Dendritic cell treated with granulocyte-macrophage colony-stimulating factor and Interleukin-4, amounts not matched to agents 40 ng/mL and 50 ng/mL, for 4 days (primary cell): ENCODE results near the gene SYCE3.

Source experiments
- H3K27ac Mint-ChIP-seq: one replicate; pipeline ENCODE4 v1.8.0; 2022; ENCODE audit warnings: mild to moderate bottlenecking, mixed read lengths
- H3K27me3 Mint-ChIP-seq: one replicate; pipeline ENCODE4 v1.8.0; 2022; ENCODE audit warnings: mild to moderate bottlenecking, mixed read lengths
- H3K36me3 Mint-ChIP-seq: one replicate; pipeline ENCODE4 v1.8.0; 2022; ENCODE audit warnings: low read depth, mixed read lengths
- H3K4me1 Mint-ChIP-seq: one replicate; pipeline ENCODE4 v1.8.0; 2022; ENCODE audit warnings: low read depth, mixed read lengths
- H3K4me3 Mint-ChIP-seq: one replicate; pipeline ENCODE4 v1.8.0; 2022; ENCODE audit warnings: mild to moderate bottlenecking, moderate library complexity, mixed read lengths
- H3K9me3 Mint-ChIP-seq: one replicate; pipeline ENCODE4 v1.8.0; 2022; ENCODE audit warnings: mixed read lengths
- intact Hi-C: fragments of 100-400 bp; cut with micrococcal nuclease; formaldehyde crosslinking; loops from one replicate; pipeline ENCODE4 v1.15.0; 2022

The SYCE3 gene

GRCh38 chr22:50576070-50576469 is 13.4 kb upstream of the SYCE3 start:
- intact Hi-C loops: loop anchor here (2.0 kb wide), 1 partner anchor 45 kb away; no protein-coding TSS in a partner anchor
- H3K27ac Mint-ChIP-seq: no peak overlapping the region
- H3K27me3 Mint-ChIP-seq: peaks cover 9% of the 10 kb centered on the region
- H3K36me3 Mint-ChIP-seq: peaks cover 69% of the 10 kb centered on the region
- no peaks in the 10 kb centered on the region for H3K9me3 Mint-ChIP-seq
- no peak overlapping the region for H3K4me3 Mint-ChIP-seq
- H3K4me1 Mint-ChIP-seq: peaks cover 33% of the 10 kb centered on the region

GRCh38 chr22:50575426-50575941 is 12.8 kb upstream of the SYCE3 start:
- H3K27ac Mint-ChIP-seq: no peak overlapping the region
- intact Hi-C loops: no loop called here
- no peak overlapping the region for H3K4me3 Mint-ChIP-seq
- no peaks in the 10 kb centered on the region for H3K9me3 Mint-ChIP-seq
- H3K27me3 Mint-ChIP-seq: peaks cover 9% of the 10 kb centered on the region
- H3K36me3 Mint-ChIP-seq: peaks cover 69% of the 10 kb centered on the region
- peaks cover 30% of the 10 kb centered on the region for H3K4me1 Mint-ChIP-seq

- Mint-ChIP-seq H3K27me3 (peaks cover 9% of the 10 kb centered on the region), H3K36me3 (peaks cover 69% of the 10 kb centered on the region), H3K4me1 (peaks cover 19% of the 10 kb centered on the region), H3K27ac (no peak overlapping the region), H3K9me3 (no peaks in the 10 kb centered on the region), H3K4me3 (no peak overlapping the region)
- intact Hi-C loops: no loop called here
Observed at GRCh38 chr22:50574383-50574755, 11.7 kb upstream of the SYCE3 start.

GRCh38 chr22:50573491-50574382 is 11.0 kb upstream of the SYCE3 start:
- peaks cover 9% of the 10 kb centered on the region for H3K27me3 Mint-ChIP-seq
- intact Hi-C loops: no loop called here
- H3K27ac Mint-ChIP-seq: no peak overlapping the region
- H3K4me3 Mint-ChIP-seq: no peak overlapping the region
- peaks cover 69% of the 10 kb centered on the region for H3K36me3 Mint-ChIP-seq
- H3K9me3 Mint-ChIP-seq: no peaks in the 10 kb centered on the region
- peaks cover 14% of the 10 kb centered on the region for H3K4me1 Mint-ChIP-seq

- Mint-ChIP-seq H3K27me3 (peaks cover 4% of the 10 kb centered on the region), H3K36me3 (peaks cover 66% of the 10 kb centered on the region), H3K9me3 (no peaks in the 10 kb centered on the region), H3K4me1 (peaks cover 8% of the 10 kb centered on the region), H3K4me3 (no peak overlapping the region), H3K27ac (no peak overlapping the region)
- intact Hi-C loops: no loop called here
Observed at GRCh38 chr22:50572965-50573364, 10.2 kb upstream of the SYCE3 start.

GRCh38 chr22:50571264-50572175 is 8.8 kb upstream of the SYCE3 start:
- intact Hi-C loops: no loop called here
- Mint-ChIP-seq H3K4me3 (no peak overlapping the region), H3K27ac (no peak overlapping the region), H3K27me3 (peaks cover 2% of the 10 kb centered on the region), H3K9me3 (no peaks in the 10 kb centered on the region), H3K4me1 (no peaks in the 10 kb centered on the region), H3K36me3 (peaks cover 61% of the 10 kb centered on the region)

- Mint-ChIP-seq H3K4me3 (no peak overlapping the region), H3K36me3 (peaks cover 61% of the 10 kb centered on the region), H3K27me3 (peaks cover 2% of the 10 kb centered on the region), H3K9me3 (no peaks in the 10 kb centered on the region), H3K27ac (no peak overlapping the region), H3K4me1 (no peaks in the 10 kb centered on the region)
- intact Hi-C loops: no loop called here
Observed at GRCh38 chr22:50570861-50571260, 8.1 kb upstream of the SYCE3 start.

GRCh38 chr22:50569896-50570535 is 7.3 kb upstream of the SYCE3 start:
- Mint-ChIP-seq H3K36me3 (peaks cover 61% of the 10 kb centered on the region), H3K9me3 (no peaks in the 10 kb centered on the region), H3K4me1 (no peaks in the 10 kb centered on the region), H3K27ac (no peak overlapping the region), H3K27me3 (peaks cover 2% of the 10 kb centered on the region), H3K4me3 (no peak overlapping the region)
- intact Hi-C loops: no loop called here

GRCh38 chr22:50569041-50569459 is 6.3 kb upstream of the SYCE3 start:
- peaks cover 54% of the 10 kb centered on the region for H3K36me3 Mint-ChIP-seq
- H3K27me3 Mint-ChIP-seq: peaks cover 6% of the 10 kb centered on the region
- H3K27ac Mint-ChIP-seq: no peak overlapping the region
- no peak overlapping the region for H3K4me3 Mint-ChIP-seq
- H3K4me1 Mint-ChIP-seq: no peaks in the 10 kb centered on the region
- H3K9me3 Mint-ChIP-seq: no peaks in the 10 kb centered on the region
- intact Hi-C loops: no loop called here

GRCh38 chr22:50568626-50569025 is 5.9 kb upstream of the SYCE3 start:
- H3K27me3 Mint-ChIP-seq: peaks cover 7% of the 10 kb centered on the region

GRCh38 chr22:50567721-50568252 is 5.1 kb upstream of the SYCE3 start:
- H3K27ac Mint-ChIP-seq: no peak overlapping the region
- H3K36me3 Mint-ChIP-seq: peaks cover 44% of the 10 kb centered on the region

More at GRCh38 chr22:50568626-50569025, 5.9 kb upstream of the SYCE3 start:
- peaks cover under 1% of the 10 kb centered on the region for H3K4me1 Mint-ChIP-seq
- intact Hi-C loops: no loop called here
- no peaks in the 10 kb centered on the region for H3K9me3 Mint-ChIP-seq
- peaks cover 50% of the 10 kb centered on the region for H3K36me3 Mint-ChIP-seq
- no peak overlapping the region for H3K4me3 Mint-ChIP-seq
- no peak overlapping the region for H3K27ac Mint-ChIP-seq

GRCh38 chr22:50564289-50564688 is 1.6 kb upstream of the SYCE3 start:
- Mint-ChIP-seq H3K27ac (no peak overlapping the region), H3K4me3 (no peak overlapping the region)
- intact Hi-C loops: no loop called here

More at GRCh38 chr22:50567721-50568252, 5.1 kb upstream of the SYCE3 start:
- no peaks in the 10 kb centered on the region for H3K9me3 Mint-ChIP-seq
- intact Hi-C loops: no loop called here
- no peak overlapping the region for H3K4me3 Mint-ChIP-seq
- peaks cover 13% of the 10 kb centered on the region for H3K27me3 Mint-ChIP-seq
- peaks cover 9% of the 10 kb centered on the region for H3K4me1 Mint-ChIP-seq

GRCh38 chr22:50563413-50564160 is 868 bp upstream of the SYCE3 start:
- no peaks in the 10 kb centered on the region for H3K9me3 Mint-ChIP-seq

More at GRCh38 chr22:50564289-50564688, 1.6 kb upstream of the SYCE3 start:
- H3K4me1 Mint-ChIP-seq: peaks cover 17% of the 10 kb centered on the region
- peaks cover 16% of the 10 kb centered on the region for H3K27me3 Mint-ChIP-seq
- H3K36me3 Mint-ChIP-seq: peaks cover 9% of the 10 kb centered on the region
- no peaks in the 10 kb centered on the region for H3K9me3 Mint-ChIP-seq

More at GRCh38 chr22:50563413-50564160, 868 bp upstream of the SYCE3 start:
- Mint-ChIP-seq H3K4me1 (peaks cover 17% of the 10 kb centered on the region), H3K27ac (peak overlapping the region; percentile 69), H3K4me3 (peak overlapping the region; percentile 86), H3K36me3 (peaks cover 2% of the 10 kb centered on the region), H3K27me3 (peaks cover 16% of the 10 kb centered on the region)
- intact Hi-C loops: loop anchor here (2.0 kb wide), 1 partner anchor 55 kb away; the partner anchor contains the start of gene NCAPH2
